GM18508 (cell line): ENCODE data around the gene STAT4.
"Not testable (repeated sequence)": the region's sequence is repeated elsewhere in the genome, so short reads cannot be mapped to it uniquely, and the experiment has no call there.

Experiments used
- ATAC-seq: cut with Tn5 transposase; IDR thresholded peaks from one replicate; pipeline ENCODE4 v1.9.1; 2021; ENCODE audit warnings: moderate number of reproducible peaks; ENCODE audit not compliant: insufficient read depth, unreplicated experiment

The STAT4 gene

DNA sequence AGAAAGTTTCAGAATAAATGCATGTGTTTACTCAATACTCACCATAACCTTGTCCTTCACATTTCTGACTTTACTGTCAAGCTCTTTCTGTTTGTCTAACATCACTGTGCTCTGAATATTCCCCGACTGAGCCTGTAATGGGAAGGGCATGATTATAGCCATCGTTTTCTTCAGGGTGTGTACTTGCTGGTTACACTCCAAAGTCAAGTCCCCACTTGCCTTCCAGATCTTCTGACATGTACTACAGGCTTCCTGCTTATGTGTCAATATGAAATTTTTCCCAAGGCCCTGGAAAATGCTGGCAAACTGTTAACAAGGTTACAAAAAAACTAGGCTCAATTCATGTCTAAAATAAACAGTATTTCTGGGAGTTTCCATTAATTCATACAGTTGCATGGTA, 149.8 kb downstream of the STAT4 start:
- ATAC-seq = no peak

DNA sequence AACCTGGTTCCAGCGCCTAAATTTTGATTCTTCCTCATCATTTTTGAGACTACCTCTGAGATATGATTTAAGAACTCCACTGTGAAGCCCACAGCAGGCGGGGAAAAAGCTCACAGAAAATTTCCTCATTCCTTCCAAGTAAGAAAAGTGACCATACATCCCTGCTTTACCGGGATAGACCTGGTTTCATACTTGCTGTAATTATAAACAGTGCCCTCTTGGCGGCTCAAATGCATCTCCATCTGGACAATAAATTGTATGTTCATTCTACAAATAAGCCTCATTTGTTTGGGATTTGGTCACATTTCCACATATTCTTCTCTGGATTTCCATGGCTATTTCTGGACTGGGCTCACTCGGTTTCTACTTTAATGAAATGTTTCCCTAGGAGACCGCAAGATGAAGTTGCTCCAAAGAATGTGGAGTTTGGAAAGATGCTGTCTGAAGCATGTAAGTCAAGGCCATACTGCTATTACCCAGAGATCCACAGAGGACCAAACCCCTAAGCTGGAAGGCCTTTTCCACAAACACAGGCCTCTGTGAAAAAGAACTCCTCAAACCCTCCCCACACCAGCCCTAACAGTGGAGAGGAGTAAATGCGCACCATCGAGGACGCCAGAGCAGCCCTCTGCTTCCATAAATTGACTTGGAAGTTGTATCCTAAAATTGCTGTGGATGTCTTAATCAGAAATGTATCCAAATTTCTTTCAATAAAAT, 150.7 kb downstream of the STAT4 start:
- ATAC-seq = no peak

DNA sequence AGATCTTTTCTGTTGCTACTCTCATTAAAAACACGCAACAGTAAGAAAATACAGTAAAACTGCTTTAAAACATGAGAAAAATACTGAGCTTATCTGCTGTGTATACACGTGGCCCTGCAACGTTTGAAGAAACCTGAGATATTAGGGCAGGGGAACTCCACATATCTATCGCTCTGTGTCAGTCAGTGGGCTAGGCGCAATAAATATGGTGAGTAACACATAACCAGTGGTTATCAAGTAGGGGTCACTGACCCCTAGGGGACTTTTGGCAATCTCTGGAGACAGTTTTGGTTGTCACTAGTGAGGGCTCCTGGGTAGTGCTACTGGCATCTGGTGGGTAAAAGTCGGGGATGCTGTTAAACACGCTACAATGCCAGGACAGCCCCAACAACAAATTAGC, 151.7 kb downstream of the STAT4 start:
- ATAC-seq = no peak

DNA sequence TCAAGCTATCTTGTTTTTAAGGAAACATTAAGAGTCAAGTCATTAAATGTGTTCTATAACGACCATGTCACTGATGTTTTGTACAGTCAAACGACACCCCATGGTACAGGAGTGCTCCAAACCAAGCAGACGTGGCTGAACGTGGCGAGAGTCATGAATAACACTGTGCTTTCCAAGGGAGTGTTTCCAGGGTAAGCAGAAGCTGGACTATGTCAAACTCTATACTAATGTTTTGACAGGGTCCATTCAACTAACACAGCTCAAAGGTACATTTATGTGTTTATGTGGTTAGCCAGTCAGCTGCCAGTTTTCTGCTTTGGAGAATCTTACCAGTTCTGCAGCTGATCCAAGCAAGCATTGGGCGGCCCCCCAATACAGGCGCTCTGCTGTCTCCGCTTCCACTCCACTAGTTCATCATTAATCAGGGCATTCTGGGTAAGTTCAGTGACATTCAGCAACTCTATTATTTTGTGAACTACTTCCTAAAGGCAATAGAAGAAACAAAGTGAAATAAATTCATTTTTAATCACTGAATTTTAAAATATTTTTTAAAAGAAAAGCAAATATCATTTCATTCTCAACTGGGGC, 153.2 kb downstream of the STAT4 start:
- ATAC-seq = no peak

DNA sequence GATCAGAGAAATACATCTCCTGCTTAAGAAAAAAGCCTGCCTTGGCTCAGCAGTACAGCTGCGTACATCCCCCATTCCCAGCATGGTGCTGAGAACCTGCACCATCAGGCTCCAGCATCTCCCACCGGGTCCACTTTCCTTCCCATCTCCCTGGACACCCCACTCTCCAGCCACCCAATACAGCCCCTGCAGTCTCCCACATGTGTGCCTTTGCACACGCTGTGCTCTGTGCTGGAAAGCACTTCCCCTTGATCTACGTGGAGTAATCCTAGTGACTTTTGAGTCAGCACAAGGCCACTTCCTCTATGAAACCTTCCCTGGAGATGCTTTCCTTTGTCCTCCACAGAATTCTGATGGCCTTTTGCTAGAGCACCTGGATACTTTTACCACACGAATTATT, 153.8 kb downstream of the STAT4 start:
- no peak for ATAC-seq

DNA sequence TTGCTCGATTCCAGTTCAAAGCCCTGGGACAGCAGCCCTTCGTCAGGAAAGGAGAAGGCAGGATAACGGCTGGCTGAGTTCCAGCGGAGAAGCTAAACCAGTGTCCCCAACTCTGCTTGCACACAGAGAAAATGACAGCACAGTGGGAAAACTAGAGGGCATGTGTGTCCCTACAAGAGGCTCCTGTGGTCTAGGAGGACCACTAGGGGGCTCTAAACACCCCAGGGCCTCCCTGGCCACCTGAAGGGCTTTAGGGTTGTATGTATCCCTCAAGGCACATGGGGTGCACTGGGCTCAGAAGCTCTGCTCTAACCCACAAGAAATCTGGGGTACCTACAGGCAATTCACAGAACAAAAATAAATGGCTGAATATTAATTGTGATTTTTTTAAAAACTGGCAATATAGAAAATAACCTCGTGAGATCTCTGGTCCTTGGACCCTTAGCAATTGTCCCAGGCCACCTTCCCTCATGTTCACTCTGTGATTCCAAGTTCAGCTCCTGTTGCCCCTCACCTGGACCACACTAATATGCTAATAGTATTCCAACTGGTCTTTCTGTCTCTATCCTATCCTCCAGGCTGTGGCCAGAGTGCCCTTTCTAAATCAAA, 154.4 kb downstream of the STAT4 start:
- no peak for ATAC-seq

DNA sequence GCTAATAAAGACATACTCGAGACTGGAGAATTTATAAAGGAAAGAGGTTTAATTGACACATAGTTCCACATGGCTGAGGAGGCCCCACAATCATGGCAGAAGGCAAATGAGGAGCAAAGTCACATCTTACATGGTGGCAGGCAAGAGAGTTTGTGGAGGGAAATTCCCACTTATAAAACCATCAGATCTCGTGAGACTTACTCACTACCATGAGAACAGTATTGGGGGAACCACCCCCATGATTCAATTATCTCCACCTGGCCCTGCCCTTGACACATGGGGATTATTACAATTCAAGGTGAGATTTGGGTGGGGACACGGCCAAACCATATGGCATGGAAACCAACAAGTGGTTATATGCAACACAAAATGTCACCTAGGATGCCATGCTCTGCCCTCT, 155.5 kb downstream of the STAT4 start:
- ATAC-seq = not testable (repeated sequence)

DNA sequence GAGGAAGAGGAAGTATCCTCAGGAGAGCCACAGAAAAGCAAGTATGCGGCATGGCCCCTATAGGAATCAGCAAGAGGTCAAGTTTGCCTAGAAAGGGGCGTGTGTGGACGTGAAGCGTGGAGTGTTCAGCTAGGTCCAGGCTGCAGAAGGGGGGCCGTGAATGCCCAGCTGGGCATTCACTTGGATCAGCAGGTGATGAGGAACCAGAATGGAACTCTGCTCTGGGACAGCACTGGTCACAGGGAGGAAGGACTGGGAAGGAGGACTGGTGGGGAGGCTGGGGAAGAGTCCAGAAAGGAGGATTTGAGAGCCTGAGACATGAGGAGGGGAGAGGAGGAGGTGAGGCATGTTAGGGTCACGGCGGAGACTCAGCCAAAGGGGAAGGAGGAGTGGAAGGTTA, 156.6 kb downstream of the STAT4 start:
- ATAC-seq = no peak

DNA sequence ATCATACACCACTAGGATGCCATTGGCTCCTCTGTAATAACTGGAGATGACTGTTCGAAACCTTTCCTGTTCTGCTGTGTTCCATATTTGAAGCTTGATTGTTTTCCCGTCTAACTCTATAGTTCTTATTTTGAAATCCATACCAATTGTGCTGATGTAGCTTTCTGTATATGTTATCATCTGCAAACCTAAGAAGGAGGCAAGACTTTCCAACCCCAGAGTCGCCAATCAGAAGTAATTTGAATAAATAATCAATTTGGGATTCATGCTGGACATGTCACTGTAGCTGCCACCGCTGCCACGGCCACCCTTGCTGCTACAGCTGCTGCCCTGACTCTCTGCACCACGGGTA, 157.5 kb downstream of the STAT4 start:
- ATAC-seq = no peak

DNA sequence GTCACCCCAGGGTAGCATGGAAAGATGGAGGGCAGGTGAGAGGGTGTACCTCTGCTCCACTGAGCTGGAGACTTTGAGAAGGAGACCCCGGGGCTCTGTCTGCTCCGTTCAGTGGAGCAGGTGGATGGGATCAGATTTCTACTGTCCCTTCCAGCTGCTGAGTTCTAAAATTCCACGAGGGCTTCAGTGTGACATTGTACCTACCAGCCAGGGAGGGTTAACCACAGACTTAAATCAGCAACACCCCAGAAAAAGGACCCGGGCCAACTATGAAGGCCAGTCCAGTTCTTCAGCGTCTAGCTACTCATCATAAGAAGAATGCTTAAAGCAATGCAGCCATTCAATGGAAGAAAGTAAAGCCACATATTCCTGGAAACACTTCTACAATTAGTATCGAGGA, 160.7 kb downstream of the STAT4 start:
- no peak for ATAC-seq

DNA sequence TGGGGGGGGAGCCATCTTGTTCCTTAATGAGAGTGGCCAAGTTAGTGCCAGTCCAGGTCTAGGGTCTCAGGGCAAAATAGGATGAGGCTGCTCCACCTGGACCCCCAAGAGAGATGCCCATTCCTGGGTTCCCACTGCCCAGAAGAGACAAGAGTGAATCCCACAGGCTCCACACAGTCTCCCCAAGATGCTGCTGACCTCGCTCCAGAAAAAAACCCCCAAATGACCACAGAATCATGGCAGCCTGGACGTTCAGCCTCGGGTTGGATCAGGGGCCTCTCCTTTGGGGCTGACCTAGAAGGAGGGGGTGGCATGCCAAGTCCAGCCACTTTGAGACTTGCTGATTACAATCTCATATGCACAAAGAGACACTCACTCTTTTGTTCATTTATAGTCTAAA, 161.9 kb downstream of the STAT4 start:
- ATAC-seq = no peak

DNA sequence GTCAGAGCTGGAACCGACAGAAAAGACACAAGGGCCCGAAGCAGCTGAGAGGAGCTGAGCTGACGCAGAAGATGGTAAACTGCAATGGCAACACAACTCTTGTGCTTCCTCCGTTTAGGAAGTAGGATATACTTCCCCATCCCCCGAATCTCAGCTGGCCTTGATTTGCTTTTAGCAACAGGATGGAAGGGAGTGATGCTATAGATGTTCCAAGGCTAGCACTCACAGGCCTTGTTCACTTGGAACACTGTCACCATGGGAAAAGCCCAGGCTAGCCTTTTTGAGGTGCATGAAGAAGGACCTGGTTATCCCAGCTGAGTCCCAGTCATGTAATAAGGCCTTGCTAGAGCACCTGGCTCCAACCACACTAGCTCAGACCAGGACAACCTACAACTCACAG, 162.9 kb downstream of the STAT4 start:
- ATAC-seq = no peak

DNA sequence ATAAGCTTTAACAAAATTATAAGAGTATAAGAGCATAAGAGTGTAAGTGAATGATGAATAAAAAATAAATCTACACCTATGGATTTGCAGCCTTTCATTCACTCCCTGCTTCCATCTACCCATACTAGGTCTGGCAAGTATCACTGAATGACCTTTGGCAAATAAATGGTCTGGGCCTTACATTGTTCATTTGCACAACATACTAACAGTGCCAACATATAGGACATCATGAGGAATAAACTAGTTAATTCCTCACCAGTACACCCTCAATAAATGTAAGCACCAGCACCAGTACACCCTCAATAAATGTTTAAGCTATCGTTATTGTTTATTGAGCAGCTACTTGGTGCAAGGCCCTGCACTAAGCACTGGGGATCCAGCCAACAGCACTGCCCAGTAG, 163.7 kb downstream of the STAT4 start:
- no peak for ATAC-seq

DNA sequence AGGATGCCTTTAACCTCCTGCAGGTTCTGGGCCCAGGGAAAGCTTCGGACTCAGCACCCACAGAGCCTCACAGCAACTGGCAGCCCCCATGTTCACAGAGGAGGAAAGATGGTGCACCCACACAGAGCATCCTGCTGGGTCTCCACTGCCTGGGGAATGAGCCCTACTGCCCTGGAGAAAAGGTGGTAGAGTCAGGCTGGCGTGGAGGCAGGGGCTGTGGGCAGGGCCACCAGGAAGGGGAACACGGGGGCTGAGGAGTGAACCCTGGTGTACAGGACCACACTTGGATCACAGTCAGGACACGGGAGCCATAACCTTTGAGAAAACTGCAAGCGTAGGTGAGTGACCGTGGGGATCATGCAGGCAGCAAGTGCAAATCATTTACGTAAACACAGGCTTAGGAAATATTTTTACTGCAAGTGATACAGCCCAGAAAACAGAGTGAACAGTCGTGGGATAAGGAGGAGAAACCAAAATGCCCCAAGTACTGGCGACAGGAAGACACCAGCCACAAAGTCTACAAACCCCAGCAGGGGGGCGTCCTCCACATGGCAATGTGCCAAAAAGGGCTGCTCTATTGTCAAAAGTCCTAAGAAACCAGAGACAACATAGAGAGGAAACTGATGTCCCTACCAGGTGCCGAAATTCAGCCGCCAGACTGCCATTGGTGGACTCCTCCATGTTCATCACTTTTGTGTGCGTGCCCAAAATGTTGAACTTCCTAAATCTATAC, 164.4 kb downstream of the STAT4 start:
- ATAC-seq = no peak

DNA sequence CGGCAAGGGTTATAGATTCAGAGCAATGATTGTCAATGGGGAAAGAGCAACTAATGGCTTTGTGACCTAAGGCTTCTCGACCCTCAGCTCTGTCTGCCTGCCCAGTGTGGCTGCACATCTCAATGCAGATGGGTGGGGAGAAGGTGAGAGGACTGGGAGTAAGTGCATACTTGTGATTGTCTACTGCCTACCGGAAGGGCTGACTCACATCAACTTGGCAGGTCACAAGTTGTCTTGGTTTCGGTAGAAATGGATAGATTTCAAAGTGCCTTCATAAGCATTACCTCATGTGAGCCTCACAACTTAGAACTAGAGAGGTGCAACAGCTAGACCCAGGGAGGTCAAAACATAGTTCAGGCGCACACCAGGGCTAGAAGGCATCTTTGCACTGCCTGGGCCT, 166.2 kb downstream of the STAT4 start:
- ATAC-seq = no peak

DNA sequence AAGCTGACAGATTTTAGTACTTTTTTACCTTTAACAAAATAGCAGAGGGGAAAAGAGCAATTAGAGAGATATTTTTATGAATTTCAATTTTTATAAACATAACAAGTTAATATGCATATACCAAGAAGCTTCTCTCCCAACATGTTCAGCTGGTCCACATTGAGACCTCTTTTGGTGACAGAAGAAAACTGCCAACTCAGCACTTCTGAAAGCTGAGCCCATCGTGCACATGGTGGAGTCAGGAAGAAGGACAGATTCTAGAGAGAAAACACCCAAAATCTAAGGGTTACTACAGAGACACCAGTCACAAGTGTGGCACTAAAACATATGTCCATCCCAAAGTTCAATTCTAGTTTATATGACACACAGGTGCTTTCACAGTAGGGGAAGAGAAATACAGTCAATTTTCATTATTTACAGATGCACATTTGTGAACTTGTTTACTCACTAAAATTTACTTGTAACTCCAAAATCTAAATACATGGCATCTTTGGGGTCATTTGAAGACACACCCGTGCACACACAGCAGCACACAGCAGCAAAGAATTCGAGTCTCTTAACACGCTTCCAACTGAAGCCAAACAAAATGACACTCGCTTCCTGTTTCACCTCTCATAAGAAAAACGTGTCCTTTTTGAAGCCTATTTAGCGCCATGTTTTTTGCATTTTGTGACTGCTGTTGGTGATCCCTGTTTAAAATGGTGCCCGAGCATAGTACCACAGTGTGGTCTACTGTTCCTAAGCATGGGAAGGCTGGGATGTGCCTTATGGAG, 168.3 kb downstream of the STAT4 start:
- ATAC-seq = no peak

DNA sequence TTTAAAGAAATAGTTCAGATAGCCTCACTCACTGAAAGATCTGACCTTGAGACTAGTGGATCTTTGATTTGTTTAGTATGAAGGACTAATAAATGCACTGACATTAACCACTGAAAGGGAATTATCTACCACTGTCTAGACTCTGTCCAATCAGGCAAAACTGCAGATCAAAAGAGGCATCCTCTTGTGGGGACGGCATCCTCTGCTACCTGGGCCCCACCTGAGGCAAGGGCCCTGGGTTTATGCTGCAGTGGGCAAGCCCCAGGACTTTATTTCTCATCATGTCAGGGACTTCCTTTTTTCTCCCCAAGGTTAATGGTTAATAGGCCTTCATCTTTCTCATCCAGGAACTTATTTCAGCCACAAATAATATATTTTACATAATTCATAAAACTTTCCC, 169.1 kb downstream of the STAT4 start:
- no peak for ATAC-seq

DNA sequence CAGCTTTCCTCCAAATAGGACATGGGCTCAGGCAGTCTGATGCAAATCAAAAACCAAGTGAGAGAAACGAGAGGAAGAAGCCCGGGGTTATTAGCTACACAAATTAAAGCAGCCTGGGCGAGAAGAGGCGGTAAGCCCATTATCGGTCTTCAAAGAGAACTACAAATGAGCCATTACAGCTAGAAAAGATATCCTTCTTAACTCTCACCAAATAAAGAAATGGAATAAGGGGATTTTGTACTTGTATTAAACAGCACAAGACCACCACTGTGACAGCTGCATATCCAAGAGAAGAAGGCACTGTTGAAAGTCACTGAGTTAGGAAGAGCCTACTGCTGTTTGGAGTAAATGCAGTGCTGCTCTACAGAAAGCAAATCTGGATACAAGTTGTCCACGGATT, 169.5 kb downstream of the STAT4 start:
- no peak for ATAC-seq

DNA sequence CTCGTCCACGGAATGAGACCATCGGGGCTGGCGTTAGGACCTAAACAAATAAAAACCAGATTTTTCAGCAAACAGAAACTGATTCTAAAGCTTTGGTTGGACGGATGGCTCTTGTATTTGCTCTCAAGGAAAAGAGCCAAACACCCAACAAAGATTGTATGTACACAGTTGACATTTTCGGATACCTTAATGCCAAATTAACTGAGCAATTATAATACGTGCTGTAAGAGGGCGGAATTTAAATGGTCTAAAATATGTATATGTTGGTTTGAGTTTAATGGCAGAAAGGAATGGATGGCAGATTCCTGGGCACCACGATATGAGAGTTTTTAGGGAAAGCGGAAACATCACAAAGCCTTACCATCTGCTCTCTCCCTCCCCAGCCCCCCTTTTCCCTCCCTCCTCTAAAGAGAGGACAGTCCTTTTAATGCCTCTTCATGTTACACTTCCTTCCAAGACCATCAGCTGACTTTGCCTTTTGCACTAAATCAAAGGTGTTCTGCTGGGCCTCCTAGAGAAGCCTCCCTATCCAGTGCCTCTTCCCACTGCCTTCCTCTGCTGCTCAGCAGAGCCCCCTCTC, 170.1 kb downstream of the STAT4 start:
- ATAC-seq = no peak

DNA sequence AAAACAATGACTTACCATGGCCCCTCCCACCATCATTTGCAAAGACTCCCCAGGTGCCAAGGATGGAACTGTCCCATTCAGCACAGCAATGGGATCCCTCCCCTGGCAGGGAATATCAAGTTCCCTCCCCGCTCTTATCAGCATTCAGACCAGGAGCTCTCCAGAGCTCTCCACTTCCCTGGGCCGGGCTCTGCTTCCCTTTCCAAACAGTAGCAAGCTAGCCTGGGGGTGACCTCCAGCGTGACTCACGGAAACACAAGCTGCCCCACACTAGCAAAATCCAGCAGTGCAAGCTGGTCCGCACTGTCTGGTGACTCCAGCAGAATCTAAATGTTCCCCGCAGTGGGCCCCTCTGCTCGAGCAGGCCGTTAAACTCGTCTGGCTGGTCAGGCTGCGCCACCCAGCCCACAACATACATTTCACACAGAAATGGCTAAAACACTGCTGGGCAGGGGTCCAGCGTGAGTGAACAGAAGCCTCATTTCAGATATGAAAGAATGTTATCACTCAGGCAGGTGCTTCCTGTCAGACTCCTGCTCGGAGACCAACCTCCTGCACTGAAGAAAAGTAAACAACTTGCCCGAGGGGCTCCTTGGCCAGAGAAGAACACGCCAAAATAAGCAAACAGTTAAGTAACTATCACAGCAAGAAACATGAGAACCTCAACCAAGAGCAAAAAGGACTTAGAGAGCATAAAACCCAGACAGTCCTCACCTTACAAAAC, 170.7 kb downstream of the STAT4 start:
- no peak for ATAC-seq
